ENCODE results near the gene CUZD1. TPM values are rescaled to one million over a fixed set of nuclear protein-coding genes. Genes with fewer than 3 reads are reported as not detected.
A peak's percentile ranks its signal among the peaks of the same experiment; 100 is the strongest.

Gene CUZD1
- total and polyA plus RNA-seq, 9 of the 15 experiments (the other 6 are each of a cell fraction or from before 2014, with no cell fraction given) = 0.51 to 1.7 (median 1.1) TPM

DNA sequence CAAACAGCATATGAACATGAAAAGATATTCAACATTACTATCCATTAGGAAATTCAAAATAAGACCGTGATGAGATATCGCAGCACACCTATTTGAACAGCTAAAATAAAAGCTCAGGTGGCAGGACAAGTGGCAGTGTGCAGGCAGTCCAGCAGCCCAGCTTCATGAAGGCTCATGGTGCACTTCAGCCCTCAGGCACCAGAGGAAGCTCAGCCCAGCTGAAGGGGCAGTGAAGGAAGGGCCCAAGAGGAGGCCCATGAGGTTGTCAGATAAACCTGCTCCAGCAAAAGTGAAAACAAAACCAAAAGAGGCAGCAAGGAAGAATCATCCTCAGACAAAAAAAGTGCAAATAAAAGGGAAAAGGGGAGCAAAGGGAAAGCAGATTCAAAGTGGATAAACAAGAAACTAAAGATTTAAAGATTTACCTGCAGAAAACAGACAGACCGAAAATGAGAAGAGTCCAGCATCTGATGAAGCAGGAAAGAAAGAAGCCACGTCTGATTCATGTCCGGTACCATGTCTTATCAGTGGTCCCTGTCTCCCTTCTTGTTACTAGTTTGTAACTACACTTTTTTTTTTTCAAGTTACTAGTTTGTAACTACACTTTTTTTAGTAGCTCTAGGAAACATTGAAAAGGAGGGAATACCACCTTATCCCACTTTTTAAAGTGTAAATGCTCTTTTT is 48.7 kb upstream of the CUZD1 start (continued):
- 0 out of 2 replicates have a peak, but pooled peaks have one; percentile 17 for TF ChIP-seq ZNF384 (IDR thresholded peaks at IDR 0.05; ENCODE audit: low read depth, low read length)
- TF ChIP-seq DPF2 (IDR thresholded peaks at IDR 0.05) = 0 out of 2 replicates have a peak, but pooled peaks have one; percentile 22
- TF ChIP-seq ZKSCAN1 (IDR thresholded peaks at IDR 0.05; ENCODE audit: low read depth, low read length) = no peak
- no peak for TF ChIP-seq NFATC3 (IDR thresholded peaks at IDR 0.05)
- TF ChIP-seq ZNF124 (CRISPR knock-in tag; IDR thresholded peaks at IDR 0.05) = no peak
- no peak for TF ChIP-seq HMG20B (CRISPR knock-in tag; IDR thresholded peaks at IDR 0.05)
- TF ChIP-seq, protein P1, sequence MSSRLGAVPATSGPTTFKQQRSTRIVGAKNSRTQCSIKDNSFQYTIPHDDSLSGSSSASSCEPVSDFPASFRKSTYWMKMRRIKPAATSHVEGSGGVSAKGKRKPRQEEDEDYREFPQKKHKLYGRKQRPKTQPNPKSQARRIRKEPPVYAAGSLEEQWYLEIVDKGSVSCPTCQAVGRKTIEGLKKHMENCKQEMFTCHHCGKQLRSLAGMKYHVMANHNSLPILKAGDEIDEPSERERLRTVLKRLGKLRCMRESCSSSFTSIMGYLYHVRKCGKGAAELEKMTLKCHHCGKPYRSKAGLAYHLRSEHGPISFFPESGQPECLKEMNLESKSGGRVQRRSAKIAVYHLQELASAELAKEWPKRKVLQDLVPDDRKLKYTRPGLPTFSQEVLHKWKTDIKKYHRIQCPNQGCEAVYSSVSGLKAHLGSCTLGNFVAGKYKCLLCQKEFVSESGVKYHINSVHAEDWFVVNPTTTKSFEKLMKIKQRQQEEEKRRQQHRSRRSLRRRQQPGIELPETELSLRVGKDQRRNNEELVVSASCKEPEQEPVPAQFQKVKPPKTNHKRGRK (tag; IDR thresholded peaks at IDR 0.05) = 0 out of 2 replicates have a peak, but pooled peaks have one; percentile 40
- 0 out of 2 replicates have a peak, but pooled peaks have one; percentile 24 for TF ChIP-seq EP400 (IDR thresholded peaks at IDR 0.05)
- TF ChIP-seq, protein P2, sequence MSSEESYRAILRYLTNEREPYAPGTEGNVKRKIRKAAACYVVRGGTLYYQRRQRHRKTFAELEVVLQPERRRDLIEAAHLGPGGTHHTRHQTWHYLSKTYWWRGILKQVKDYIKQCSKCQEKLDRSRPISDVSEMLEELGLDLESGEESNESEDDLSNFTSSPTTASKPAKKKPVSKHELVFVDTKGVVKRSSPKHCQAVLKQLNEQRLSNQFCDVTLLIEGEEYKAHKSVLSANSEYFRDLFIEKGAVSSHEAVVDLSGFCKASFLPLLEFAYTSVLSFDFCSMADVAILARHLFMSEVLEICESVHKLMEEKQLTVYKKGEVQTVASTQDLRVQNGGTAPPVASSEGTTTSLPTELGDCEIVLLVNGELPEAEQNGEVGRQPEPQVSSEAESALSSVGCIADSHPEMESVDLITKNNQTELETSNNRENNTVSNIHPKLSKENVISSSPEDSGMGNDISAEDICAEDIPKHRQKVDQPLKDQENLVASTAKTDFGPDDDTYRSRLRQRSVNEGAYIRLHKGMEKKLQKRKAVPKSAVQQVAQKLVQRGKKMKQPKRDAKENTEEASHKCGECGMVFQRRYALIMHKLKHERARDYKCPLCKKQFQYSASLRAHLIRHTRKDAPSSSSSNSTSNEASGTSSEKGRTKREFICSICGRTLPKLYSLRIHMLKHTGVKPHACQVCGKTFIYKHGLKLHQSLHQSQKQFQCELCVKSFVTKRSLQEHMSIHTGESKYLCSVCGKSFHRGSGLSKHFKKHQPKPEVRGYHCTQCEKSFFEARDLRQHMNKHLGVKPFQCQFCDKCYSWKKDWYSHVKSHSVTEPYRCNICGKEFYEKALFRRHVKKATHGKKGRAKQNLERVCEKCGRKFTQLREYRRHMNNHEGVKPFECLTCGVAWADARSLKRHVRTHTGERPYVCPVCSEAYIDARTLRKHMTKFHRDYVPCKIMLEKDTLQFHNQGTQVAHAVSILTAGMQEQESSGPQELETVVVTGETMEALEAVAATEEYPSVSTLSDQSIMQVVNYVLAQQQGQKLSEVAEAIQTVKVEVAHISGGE (CRISPR knock-in tag; IDR thresholded peaks at IDR 0.05) = 0 out of 6 replicates have a peak, but pooled peaks of 1 of the 3 experiments have one; percentile 28
- 0 out of 2 replicates have a peak, but pooled peaks have one; percentile 34 for TF ChIP-seq ARID1B (IDR thresholded peaks at IDR 0.05)
- TF ChIP-seq, protein P3, sequence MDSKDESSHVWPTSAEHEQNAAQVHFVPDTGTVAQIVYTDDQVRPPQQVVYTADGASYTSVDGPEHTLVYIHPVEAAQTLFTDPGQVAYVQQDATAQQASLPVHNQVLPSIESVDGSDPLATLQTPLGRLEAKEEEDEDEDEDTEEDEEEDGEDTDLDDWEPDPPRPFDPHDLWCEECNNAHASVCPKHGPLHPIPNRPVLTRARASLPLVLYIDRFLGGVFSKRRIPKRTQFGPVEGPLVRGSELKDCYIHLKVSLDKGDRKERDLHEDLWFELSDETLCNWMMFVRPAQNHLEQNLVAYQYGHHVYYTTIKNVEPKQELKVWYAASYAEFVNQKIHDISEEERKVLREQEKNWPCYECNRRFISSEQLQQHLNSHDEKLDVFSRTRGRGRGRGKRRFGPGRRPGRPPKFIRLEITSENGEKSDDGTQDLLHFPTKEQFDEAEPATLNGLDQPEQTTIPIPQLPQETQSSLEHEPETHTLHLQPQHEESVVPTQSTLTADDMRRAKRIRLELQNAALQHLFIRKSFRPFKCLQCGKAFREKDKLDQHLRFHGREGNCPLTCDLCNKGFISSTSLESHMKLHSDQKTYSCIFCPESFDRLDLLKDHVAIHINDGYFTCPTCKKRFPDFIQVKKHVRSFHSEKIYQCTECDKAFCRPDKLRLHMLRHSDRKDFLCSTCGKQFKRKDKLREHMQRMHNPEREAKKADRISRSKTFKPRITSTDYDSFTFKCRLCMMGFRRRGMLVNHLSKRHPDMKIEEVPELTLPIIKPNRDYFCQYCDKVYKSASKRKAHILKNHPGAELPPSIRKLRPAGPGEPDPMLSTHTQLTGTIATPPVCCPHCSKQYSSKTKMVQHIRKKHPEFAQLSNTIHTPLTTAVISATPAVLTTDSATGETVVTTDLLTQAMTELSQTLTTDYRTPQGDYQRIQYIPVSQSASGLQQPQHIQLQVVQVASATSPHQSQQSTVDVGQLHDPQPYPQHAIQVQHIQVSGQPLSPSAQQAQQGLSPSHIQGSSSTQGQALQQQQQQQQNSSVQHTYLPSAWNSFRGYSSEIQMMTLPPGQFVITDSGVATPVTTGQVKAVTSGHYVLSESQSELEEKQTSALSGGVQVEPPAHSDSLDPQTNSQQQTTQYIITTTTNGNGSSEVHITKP (IDR thresholded peaks at IDR 0.05; ENCODE audit: partially characterized antibody) = peak; percentile 64
- TF ChIP-seq FOXA3 (CRISPR knock-in tag; conservative IDR thresholded peaks at IDR 0.05 in 1 of 2, IDR thresholded peaks at IDR 0.05 in 1 of 2) = no peak
- peak; percentile 30; the same call in 1 of the 2 replicates for TF ChIP-seq FOSL1 (tag; conservative IDR thresholded peaks at IDR 0.05)
- TF ChIP-seq ETV1 (tag; conservative IDR thresholded peaks at IDR 0.05; ENCODE audit: low read depth) = peak; percentile 68
- 0 out of 2 replicates have a peak, but pooled peaks have one; percentile 11 for TF ChIP-seq ELF4 (CRISPR knock-in tag; IDR thresholded peaks at IDR 0.05)
